ENCODE measurements around the gene STK25.

STK25 gene

GRCh38 chr2:241551998-241552737, 43.8 kb upstream of the STK25 start:
- no peak for TF ChIP-seq CTCF (conservative IDR thresholded peaks at IDR 0.05; ENCODE audit: low read depth)
- no peak for DNase-seq (ENCODE audit: low spot score)
- ChIA-PET POLR2A (ENCODE audit: low non-redundant PET) (no interaction called here), CTCF (no interaction called here)
- H3K27ac ChIP-seq: no peak overlapping the region

- no peak for TF ChIP-seq CTCF (conservative IDR thresholded peaks at IDR 0.05; ENCODE audit: low read depth)
- no peak overlapping the region for H3K27ac ChIP-seq
- CTCF ChIA-PET: no interaction called here
- POLR2A ChIA-PET (ENCODE audit: low non-redundant PET): no interaction called here
- DNase-seq (ENCODE audit: low spot score): no peak
Measured at GRCh38 chr2:241551599-241551997, 43.2 kb upstream of the STK25 start.

GRCh38 chr2:241550616-241551580, 42.5 kb upstream of the STK25 start:
- CTCF ChIA-PET: interaction anchor here (0.7 to 0.8 kb wide), 2 partner anchors 48 to 60 kb away, joined by 3 to 4 read pairs; no protein-coding TSS in a partner anchor
- POLR2A ChIA-PET (ENCODE audit: low non-redundant PET): no interaction called here
- H3K27ac ChIP-seq: no peak overlapping the region
- no peak for TF ChIP-seq CTCF (conservative IDR thresholded peaks at IDR 0.05; ENCODE audit: low read depth)
- no peak for DNase-seq (ENCODE audit: low spot score)

GRCh38 chr2:241548451-241548835, 40.1 kb upstream of the STK25 start:
- POLR2A ChIA-PET (ENCODE audit: low non-redundant PET): no interaction called here
- no peak for TF ChIP-seq CTCF (conservative IDR thresholded peaks at IDR 0.05; ENCODE audit: low read depth)
- DNase-seq (ENCODE audit: low spot score): no peak
- CTCF ChIA-PET: interaction anchor here (0.6 to 0.7 kb wide), 2 partner anchors 61 to 142 kb away, joined by 3 to 4 read pairs; no protein-coding TSS in a partner anchor
- no peak overlapping the region for H3K27ac ChIP-seq

GRCh38 chr2:241547781-241548450, 39.5 kb upstream of the STK25 start:
- no peak overlapping the region; the same call in 1 of the 2 replicates for H3K27ac ChIP-seq
- DNase-seq (ENCODE audit: low spot score): no peak
- CTCF ChIA-PET: interaction anchor here (0.6 to 0.7 kb wide), 3 partner anchors 29 to 141 kb away, joined by 3 to 4 read pairs (median 3); no protein-coding TSS in a partner anchor
- POLR2A ChIA-PET (ENCODE audit: low non-redundant PET): interaction anchor here (0.9 kb wide), 1 partner anchor 10 kb away, joined by 4 read pairs; the partner anchor contains the start of gene BOK
- TF ChIP-seq CTCF (conservative IDR thresholded peaks at IDR 0.05; ENCODE audit: low read depth): no peak

Data from RWPE1 (cell line).